K562 treated with DMSO at 1 percent for 24 hours (cell line): ENCODE data around the gene SLC34A3. TPM values are rescaled to one million over a fixed set of nuclear protein-coding genes. Genes with fewer than 3 reads are reported as not detected.

Source experiments
- total RNA-seq: library from RNA; unstranded; fragments of 300-600 nt; gene quantifications from 2 replicates; pipeline ENCODE4 v1.2.3, GENCODE V29; 2022; ENCODE audit warnings: low read depth; ENCODE audit not compliant: insufficient read depth

The SLC34A3 gene
- total RNA-seq, 1 experiment from 2014 or later: not detected

Other genes with a start within 250 kb of the SLC34A3 start
- gene LCNL1, start 247.9 kb upstream of the SLC34A3 start, total RNA-seq: not detected in 2 replicates
- 82.2 and 86.6 TPM in 2 replicates for gene PAXX, start 238.5 kb upstream of the SLC34A3 start, total RNA-seq
- 0.64 and 1.7 TPM in 2 replicates for gene CLIC3, start 234.3 kb upstream of the SLC34A3 start, total RNA-seq
- 11.0 and 24.1 TPM in 2 replicates for gene ABCA2, start 202.7 kb upstream of the SLC34A3 start, total RNA-seq
- not detected in 2 replicates for gene FUT7, start 198.8 kb upstream of the SLC34A3 start, total RNA-seq
- gene NPDC1, start 184.7 kb upstream of the SLC34A3 start, total RNA-seq: 0.66 and 1.1 TPM in 2 replicates
- 0.21 TPM in 1 of 2 replicates, not detected in the other for gene ENTPD2, start 176.8 kb upstream of the SLC34A3 start, total RNA-seq
- gene SAPCD2, start 160.3 kb upstream of the SLC34A3 start, total RNA-seq: 36.1 and 38.7 TPM in 2 replicates
- 9.0 and 9.6 TPM in 2 replicates for gene UAP1L1, start 153.4 kb upstream of the SLC34A3 start, total RNA-seq
- 52.5 and 56.8 TPM in 2 replicates for gene MAN1B1, start 143.9 kb upstream of the SLC34A3 start, total RNA-seq
- gene DPP7, start 116.2 kb upstream of the SLC34A3 start, total RNA-seq: 187 and 232 TPM in 2 replicates
- gene GRIN1, start 91.7 kb upstream of the SLC34A3 start, total RNA-seq: 0.12 and 0.78 TPM in 2 replicates
- gene LRRC26, start 60.9 kb upstream of the SLC34A3 start, total RNA-seq: not detected in 2 replicates
- gene TMEM210, start 58.8 kb upstream of the SLC34A3 start, total RNA-seq: not detected in 2 replicates
- 57.0 and 62.9 TPM in 2 replicates for gene ANAPC2, start 42.3 kb upstream of the SLC34A3 start, total RNA-seq
- 231 and 245 TPM in 2 replicates for gene SSNA1, start 42.2 kb upstream of the SLC34A3 start, total RNA-seq
- gene TPRN, start 30.2 kb upstream of the SLC34A3 start, total RNA-seq: 33.3 and 34.3 TPM in 2 replicates
- 70.6 and 73.1 TPM in 2 replicates for gene TMEM203, start 25.3 kb upstream of the SLC34A3 start, total RNA-seq
- gene NDOR1, start 25.2 kb upstream of the SLC34A3 start, total RNA-seq: 28.7 and 33.4 TPM in 2 replicates
- gene RNF208, start 8.7 kb upstream of the SLC34A3 start, total RNA-seq: 6.9 and 7.0 TPM in 2 replicates
- 1.6 and 1.7 TPM in 2 replicates for gene CYSRT1, start 5.7 kb upstream of the SLC34A3 start, total RNA-seq
- gene RNF224, start 3.4 kb upstream of the SLC34A3 start, total RNA-seq: not detected in 2 replicates
- gene TUBB4B, start 10.4 kb downstream of the SLC34A3 start, total RNA-seq: 1,217 and 1,249 TPM in 2 replicates
- 0.60 TPM in 1 of 2 replicates, not detected in the other for gene STPG3, start 20.4 kb downstream of the SLC34A3 start, total RNA-seq
- gene NELFB, start 24.4 kb downstream of the SLC34A3 start, total RNA-seq: 123 TPM in 2 replicates
- 86.6 and 103 TPM in 2 replicates for gene TOR4A, start 46.8 kb downstream of the SLC34A3 start, total RNA-seq
- gene NRARP, start 71.4 kb downstream of the SLC34A3 start, total RNA-seq: 19.3 and 20.3 TPM in 2 replicates
- gene EXD3, start 192.3 kb downstream of the SLC34A3 start, total RNA-seq: 12.1 and 16.9 TPM in 2 replicates
- 1.9 and 2.1 TPM in 2 replicates for gene NOXA1, start 192.5 kb downstream of the SLC34A3 start, total RNA-seq
- gene ENTPD8, start 210.5 kb downstream of the SLC34A3 start, total RNA-seq: 0.21 TPM in 1 of 2 replicates, not detected in the other
- 54.0 and 55.9 TPM in 2 replicates for gene NSMF, start 228.4 kb downstream of the SLC34A3 start, total RNA-seq